Duodenal mucosa (tissue), 2 donors: ENCODE results near the gene GART.

ENCODE experiments used
- H3K27ac ChIP-seq: one replicate; pipeline ENCODE4 v1.7.0; 2013; ENCODE audit warnings: low read depth, low read length
- H3K27me3 ChIP-seq, 2 donors: one replicate each; pipeline ENCODE4 v1.7.0; 2013; ENCODE audit warnings: low read length in 2 of 2, control low read depth in 1 of 2; ENCODE audit not compliant: insufficient read depth in 2 of 2, control insufficient read depth in 1 of 2
- H3K36me3 ChIP-seq, 2 donors: one replicate each; pipeline ENCODE4 v1.7.0; 2013; ENCODE audit warnings: low read length in 2 of 2, control low read depth in 1 of 2; ENCODE audit not compliant: insufficient read depth in 2 of 2, control insufficient read depth in 1 of 2
- H3K4me1 ChIP-seq, 2 donors: one replicate each; pipeline ENCODE4 v1.7.0; 2013; ENCODE audit warnings: low read length in 2 of 2, control low read depth in 1 of 2; ENCODE audit not compliant: insufficient read depth in 2 of 2, control insufficient read depth in 1 of 2
- H3K4me3 ChIP-seq, 2 donors: one replicate each; pipeline ENCODE4 v1.7.0; 2013; ENCODE audit warnings: low read length in 2 of 2, low read depth in 1 of 2
- H3K9ac ChIP-seq, 2 donors: one replicate each; pipeline ENCODE4 v1.7.0; 2013; ENCODE audit warnings: low read length in 2 of 2, low read depth in 1 of 2
- H3K9me3 ChIP-seq, 2 donors: one replicate each; pipeline ENCODE4 v1.7.0; 2013; ENCODE audit warnings: low read length in 2 of 2, control low read depth in 1 of 2; ENCODE audit not compliant: control insufficient read depth in 1 of 2

Gene GART

GRCh38 chr21:33569991-33570390, 28.1 kb upstream of the GART start:
- H3K27ac ChIP-seq = no peak overlapping the region
- H3K4me3 ChIP-seq = no peak overlapping the region
- H3K36me3 ChIP-seq = peaks cover 46 to 63% of the 10 kb centered on the region in 2 donors
- H3K27me3 ChIP-seq = no peaks in the 10 kb centered on the region
- H3K9ac ChIP-seq = no peak overlapping the region
- H3K9me3 ChIP-seq = no peaks in the 10 kb centered on the region
- peaks cover 0 to 4% of the 10 kb centered on the region in 2 donors for H3K4me1 ChIP-seq

GRCh38 chr21:33568448-33568847, 26.5 kb upstream of the GART start:
- H3K36me3 ChIP-seq = peaks cover 39 to 59% of the 10 kb centered on the region in 2 donors
- H3K9ac ChIP-seq = no peak overlapping the region
- no peak overlapping the region for H3K27ac ChIP-seq

GRCh38 chr21:33567914-33568313, 26.0 kb upstream of the GART start:
- Histone ChIP-seq H3K4me1 (peaks cover 0 to 4% of the 10 kb centered on the region in 2 donors), H3K9me3 (no peaks in the 10 kb centered on the region), H3K36me3 (peaks cover 35 to 54% of the 10 kb centered on the region in 2 donors), H3K4me3 (no peak overlapping the region), H3K9ac (no peak overlapping the region), H3K27ac (no peak overlapping the region), H3K27me3 (no peaks in the 10 kb centered on the region)

More at GRCh38 chr21:33568448-33568847, 26.5 kb upstream of the GART start:
- no peak overlapping the region for H3K4me3 ChIP-seq
- no peaks in the 10 kb centered on the region for H3K9me3 ChIP-seq
- H3K27me3 ChIP-seq = no peaks in the 10 kb centered on the region
- peaks cover 0 to 4% of the 10 kb centered on the region in 2 donors for H3K4me1 ChIP-seq

GRCh38 chr21:33566514-33566913, 24.6 kb upstream of the GART start:
- Histone ChIP-seq H3K27ac (no peak overlapping the region), H3K36me3 (peaks cover 33 to 51% of the 10 kb centered on the region in 2 donors), H3K4me1 (no peaks in the 10 kb centered on the region), H3K9ac (no peak overlapping the region), H3K9me3 (no peaks in the 10 kb centered on the region), H3K27me3 (no peaks in the 10 kb centered on the region), H3K4me3 (no peak overlapping the region)

- Histone ChIP-seq H3K27ac (no peak overlapping the region), H3K9ac (no peak overlapping the region), H3K4me3 (no peak overlapping the region), H3K4me1 (no peaks in the 10 kb centered on the region), H3K36me3 (peaks cover 43 to 61% of the 10 kb centered on the region in 2 donors), H3K27me3 (no peaks in the 10 kb centered on the region), H3K9me3 (no peaks in the 10 kb centered on the region)
These were observed 20.5 kb upstream of the GART start for GRCh38 chr21:33562389-33562788.

- Histone ChIP-seq H3K36me3 (peaks cover 41 to 61% of the 10 kb centered on the region in 2 donors), H3K4me1 (no peaks in the 10 kb centered on the region), H3K27me3 (no peaks in the 10 kb centered on the region)
These were observed 19.5 kb upstream of the GART start for GRCh38 chr21:33561373-33561772.

GRCh38 chr21:33560965-33561364, 19.0 kb upstream of the GART start:
- H3K36me3 ChIP-seq = peaks cover 41 to 64% of the 10 kb centered on the region in 2 donors
- peaks cover 0 to under 1% of the 10 kb centered on the region in 2 donors for H3K4me1 ChIP-seq
- no peaks in the 10 kb centered on the region for H3K9me3 ChIP-seq
- H3K27ac ChIP-seq = no peak overlapping the region
- no peaks in the 10 kb centered on the region for H3K27me3 ChIP-seq
- H3K9ac ChIP-seq = no peak overlapping the region
- no peak overlapping the region for H3K4me3 ChIP-seq

More at GRCh38 chr21:33561373-33561772, 19.5 kb upstream of the GART start:
- Histone ChIP-seq H3K9ac (no peak overlapping the region), H3K4me3 (no peak overlapping the region), H3K27ac (no peak overlapping the region), H3K9me3 (no peaks in the 10 kb centered on the region)

- Histone ChIP-seq H3K4me3 (no peak overlapping the region), H3K4me1 (peaks cover 0 to 7% of the 10 kb centered on the region in 2 donors), H3K27me3 (no peaks in the 10 kb centered on the region), H3K9me3 (no peaks in the 10 kb centered on the region), H3K36me3 (peaks cover 41 to 70% of the 10 kb centered on the region in 2 donors), H3K27ac (no peak overlapping the region), H3K9ac (no peak overlapping the region)
These were observed 17.9 kb upstream of the GART start for GRCh38 chr21:33559813-33560212.

GRCh38 chr21:33558777-33559421, 17.0 kb upstream of the GART start:
- Histone ChIP-seq H3K9me3 (no peaks in the 10 kb centered on the region), H3K4me3 (no peak overlapping the region), H3K27ac (no peak overlapping the region), H3K4me1 (peaks cover 0 to 7% of the 10 kb centered on the region in 2 donors), H3K27me3 (no peaks in the 10 kb centered on the region), H3K36me3 (peaks cover 50 to 74% of the 10 kb centered on the region in 2 donors), H3K9ac (no peak overlapping the region)

- Histone ChIP-seq H3K27ac (no peak overlapping the region), H3K9me3 (no peaks in the 10 kb centered on the region), H3K4me3 (no peak overlapping the region), H3K27me3 (no peaks in the 10 kb centered on the region), H3K4me1 (peaks cover 0 to 7% of the 10 kb centered on the region in 2 donors), H3K9ac (no peak overlapping the region), H3K36me3 (peaks cover 63 to 84% of the 10 kb centered on the region in 2 donors)
These were observed 15.5 kb upstream of the GART start for GRCh38 chr21:33557447-33557846.
